Psoas muscle (tissue), 8 donors: ENCODE data around the gene ZFHX3. TPM values are rescaled to one million over a fixed set of nuclear protein-coding genes. Genes with fewer than 3 reads are reported as not detected.

ENCODE experiments used
- ATAC-seq, 4 donors: fragments of 200-7000 bp; cut with Tn5 transposase; one replicate each; pipeline ENCODE4 v1.9.1; 2020; ENCODE audit warnings: moderate library complexity in 3 of 4, mild to moderate bottlenecking in 2 of 4
- DNase-seq, 2 donors: peaks; one replicate each; pipeline ENCODE4 v3.0.0-alpha.2; 2020
- H3K27ac ChIP-seq: fragments of 200-600 bp; one replicate; pipeline ENCODE4 v1.8.0; 2022
- H3K27me3 ChIP-seq, 3 donors: fragments of 200-600 bp in 1 of 3; one replicate each; pipeline versions ENCODE4 v1.6.1 to v1.8.0; 2013 to 2022; ENCODE audit warnings: low read length in 2 of 3, mild to moderate bottlenecking in 2 of 3, moderate library complexity in 1 of 3; ENCODE audit not compliant: insufficient read depth in 3 of 3
- H3K36me3 ChIP-seq, 2 donors: fragments of 200-600 bp in 1 of 2; one replicate each; pipeline versions ENCODE4 v1.6.1 to v1.8.0; 2013 to 2022; ENCODE audit warnings: low read depth in 1 of 2, mild to moderate bottlenecking in 1 of 2, moderate library complexity in 1 of 2; ENCODE audit not compliant: insufficient read depth in 1 of 2
- H3K4me1 ChIP-seq: fragments of 200-600 bp; one replicate; pipeline ENCODE4 v1.8.0; 2022
- H3K4me3 ChIP-seq: fragments of 200-600 bp; one replicate; pipeline ENCODE4 v1.8.0; 2022; ENCODE audit warnings: mild to moderate bottlenecking
- H3K9me3 ChIP-seq: fragments of 200-600 bp; one replicate; pipeline ENCODE4 v1.8.0; 2022
- WGBS, 3 donors: extraction: QIAGEN DNeasy Blood & Tissue Kit; methylation state at CpG; one replicate each; pipeline versions ENCODE4 v1.1.6 to v1.1.7; 2013; 5-methylcytosine and 5-hydroxymethylcytosine counted together
- intact Hi-C, 2 donors: fragments of 100-400 bp; cut with DNase I; formaldehyde crosslinking; loops; one replicate each; pipeline versions ENCODE4 v1.11.0 to v1.14.2; 2022
- polyA plus RNA-seq, 3 donors: library from polyadenylated mRNA; stranded (reverse); fragments of 200-250 nt; gene quantifications; one replicate each; pipeline ENCODE4 v1.2.3, GENCODE V29; 2013
- total RNA-seq, 4 donors: library from RNA; stranded (reverse); fragmentation: NEBNext Ultra II Directional in 2 of 4; extraction: Animal tissue kit (Norgen Biotek cat#: 25700) in 2 of 4; gene quantifications; one replicate each; pipeline versions ENCODE4 v1.2.1 to v1.2.4, GENCODE V29; 2021 to 2023
- TF ChIP-seq, protein P1 (sequence below): fragments of 200-600 bp; IDR thresholded peaks from one replicate; pipeline ENCODE4 v1.8.0; 2022; ENCODE audit warnings: antibody characterized with exemption
- donor health status: healthy with polysubstance abuse.
- donor health status: DM: no; HTN: no; CAD: no; lungs with moderate emphysema.
- donor health status: Bipolar disorder and iron deficiency.
- donor health status: healthy.
- donor health status: DM: yes; HTN: yes; CAD: no.
- donor health status: DM: no; HTN: no; CAD: no.
- donor health status: DM: no; HTN: no; CAD: no.
- donor health status: DM: yes; HTN: yes; CAD: no.

The ZFHX3 gene
- total and polyA plus RNA-seq, 7 donors: 3.3 to 36.9 (median 11.5) TPM

DNA sequence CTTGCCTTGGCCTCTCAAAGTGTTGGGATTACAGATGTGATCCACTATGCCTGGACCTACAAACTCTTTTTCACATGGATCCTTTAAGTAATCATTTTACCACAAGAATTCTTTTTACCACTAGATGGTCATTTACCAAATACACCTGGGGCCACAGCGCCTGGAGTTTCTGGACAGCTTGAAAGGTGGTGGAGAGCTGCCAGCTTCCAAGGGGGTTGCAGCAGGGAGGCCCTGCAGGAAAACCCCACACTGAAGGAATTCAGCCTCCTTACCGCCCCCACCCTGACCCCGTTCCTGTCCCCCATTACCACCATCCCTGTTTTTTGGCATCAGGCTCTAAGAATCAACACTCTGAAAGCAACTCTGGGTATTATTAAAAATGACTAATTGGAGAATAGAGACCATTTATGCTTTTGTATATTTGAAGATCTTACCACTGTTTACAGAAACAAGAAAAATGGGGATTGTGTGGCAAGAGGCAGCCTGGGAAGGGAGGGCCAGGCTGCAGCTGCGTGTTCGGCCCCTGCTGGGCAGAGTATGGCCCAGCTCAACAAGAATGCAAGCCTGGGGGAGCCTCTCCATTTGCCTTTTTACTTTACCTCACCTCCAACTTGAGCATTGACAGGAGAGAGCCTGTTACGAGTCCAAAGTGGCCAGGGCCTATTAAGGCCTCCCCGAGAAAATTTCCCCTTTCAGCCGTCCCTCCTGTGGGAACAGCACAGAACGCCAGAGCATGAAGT, 209.9 kb downstream of the ZFHX3 start:
- TF ChIP-seq, protein P1, sequence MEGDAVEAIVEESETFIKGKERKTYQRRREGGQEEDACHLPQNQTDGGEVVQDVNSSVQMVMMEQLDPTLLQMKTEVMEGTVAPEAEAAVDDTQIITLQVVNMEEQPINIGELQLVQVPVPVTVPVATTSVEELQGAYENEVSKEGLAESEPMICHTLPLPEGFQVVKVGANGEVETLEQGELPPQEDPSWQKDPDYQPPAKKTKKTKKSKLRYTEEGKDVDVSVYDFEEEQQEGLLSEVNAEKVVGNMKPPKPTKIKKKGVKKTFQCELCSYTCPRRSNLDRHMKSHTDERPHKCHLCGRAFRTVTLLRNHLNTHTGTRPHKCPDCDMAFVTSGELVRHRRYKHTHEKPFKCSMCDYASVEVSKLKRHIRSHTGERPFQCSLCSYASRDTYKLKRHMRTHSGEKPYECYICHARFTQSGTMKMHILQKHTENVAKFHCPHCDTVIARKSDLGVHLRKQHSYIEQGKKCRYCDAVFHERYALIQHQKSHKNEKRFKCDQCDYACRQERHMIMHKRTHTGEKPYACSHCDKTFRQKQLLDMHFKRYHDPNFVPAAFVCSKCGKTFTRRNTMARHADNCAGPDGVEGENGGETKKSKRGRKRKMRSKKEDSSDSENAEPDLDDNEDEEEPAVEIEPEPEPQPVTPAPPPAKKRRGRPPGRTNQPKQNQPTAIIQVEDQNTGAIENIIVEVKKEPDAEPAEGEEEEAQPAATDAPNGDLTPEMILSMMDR: no peak
- intact Hi-C loops: loop anchor here (10.0 kb wide), 2 partner anchors 357 to 1117 kb away; no protein-coding TSS in a partner anchor
- Histone ChIP-seq H3K27ac (no peak overlapping the region), H3K4me1 (peaks cover 20% of the 10 kb centered on the region), H3K36me3 (no peaks in the 10 kb centered on the region), H3K27me3 (no peaks in the 10 kb centered on the region), H3K9me3 (no peaks in the 10 kb centered on the region), H3K4me3 (no peak overlapping the region)
- ATAC-seq: no peak
- DNase-seq: no peak
- 92 to 97% (median 94%) methylated on average over 9 of the region's 9 CpGs for WGBS, 3 donors

DNA sequence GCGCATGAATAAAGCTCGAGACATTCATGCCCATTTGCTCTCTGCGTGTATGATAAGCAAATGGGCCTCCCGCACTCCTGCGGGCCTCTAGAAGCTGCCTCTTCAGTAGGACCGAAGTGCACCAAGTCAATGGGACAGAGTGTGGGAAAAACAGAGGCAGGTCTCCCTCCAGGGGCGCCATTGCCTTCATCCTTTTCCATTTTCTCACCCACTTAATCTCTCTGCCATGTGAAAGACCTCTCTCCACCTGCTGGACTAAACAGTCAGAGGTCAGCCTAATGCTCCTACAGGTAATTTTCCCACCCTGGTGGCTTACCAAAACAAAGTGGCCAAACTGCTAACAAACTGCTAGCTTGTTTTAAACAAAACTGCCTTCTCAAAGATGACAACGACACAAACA, 210.9 kb downstream of the ZFHX3 start:
- ATAC-seq (no peak), DNase-seq (no peak)
- no peaks in the 10 kb centered on the region for H3K27me3 ChIP-seq
- H3K36me3 ChIP-seq: no peaks in the 10 kb centered on the region
- intact Hi-C loops: loop anchor here (10.0 kb wide), 2 partner anchors 358 to 1118 kb away; no protein-coding TSS in a partner anchor
- H3K4me3 ChIP-seq: no peak overlapping the region
- TF ChIP-seq, protein P1: no peak
- no peak overlapping the region for H3K27ac ChIP-seq
- H3K9me3 ChIP-seq: no peaks in the 10 kb centered on the region
- peaks cover 24% of the 10 kb centered on the region for H3K4me1 ChIP-seq
- WGBS, 3 donors: 97 to 99% (median 97%) methylated on average over 8 of the region's 8 CpGs

DNA sequence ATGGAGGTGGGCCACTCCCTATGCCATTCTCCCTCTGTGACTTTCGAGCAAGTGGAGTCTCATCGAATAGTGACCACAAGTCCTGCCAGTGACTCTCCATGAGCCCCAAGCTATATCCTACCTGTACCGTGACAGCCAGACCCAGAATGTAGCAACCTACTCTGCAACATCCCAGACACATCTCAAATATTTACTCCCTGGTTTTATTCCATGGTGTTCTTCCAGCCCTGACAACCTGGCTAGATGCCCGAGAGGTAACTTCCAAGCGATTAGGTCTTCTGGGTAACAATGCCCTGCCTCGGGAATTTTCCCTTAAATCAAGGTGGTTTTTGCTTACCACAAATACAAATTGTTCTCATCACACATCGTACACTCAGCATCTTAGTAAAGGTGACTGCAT, 211.7 kb downstream of the ZFHX3 start:
- DNase-seq: no peak
- no peak overlapping the region for H3K4me3 ChIP-seq
- no peaks in the 10 kb centered on the region for H3K27me3 ChIP-seq
- no peak for ATAC-seq
- intact Hi-C loops: loop anchor here (10.0 kb wide), 2 partner anchors 359 to 1119 kb away; no protein-coding TSS in a partner anchor
- no peak overlapping the region for H3K27ac ChIP-seq
- no peaks in the 10 kb centered on the region for H3K9me3 ChIP-seq
- no peaks in the 10 kb centered on the region for H3K36me3 ChIP-seq
- peaks cover 17% of the 10 kb centered on the region for H3K4me1 ChIP-seq
- WGBS, 3 donors: 86 to 96% (median 87%) methylated on average over 7 of the region's 7 CpGs
- TF ChIP-seq, protein P1: no peak

DNA sequence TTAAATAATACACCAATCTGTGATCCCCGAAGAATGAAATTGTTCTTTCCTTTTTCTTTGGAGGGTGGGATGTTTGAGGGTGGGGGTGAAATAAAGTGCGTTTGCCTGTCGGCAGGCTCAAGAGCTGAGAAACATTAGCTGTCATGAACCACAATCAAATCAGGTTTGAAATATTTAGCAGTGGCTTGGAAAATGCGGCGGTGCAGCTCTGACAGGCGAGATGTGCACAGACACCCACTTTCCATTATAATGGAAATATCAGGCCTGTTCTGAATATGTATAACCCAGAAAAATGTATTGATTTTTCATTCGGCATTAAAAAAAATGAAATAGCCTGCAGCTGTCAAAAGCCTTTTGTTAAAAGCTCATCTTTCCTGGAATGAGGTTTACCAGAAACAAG, 212.8 kb downstream of the ZFHX3 start:
- Histone ChIP-seq H3K4me3 (no peak overlapping the region), H3K9me3 (no peaks in the 10 kb centered on the region), H3K4me1 (peaks cover 6% of the 10 kb centered on the region), H3K36me3 (no peaks in the 10 kb centered on the region), H3K27ac (no peak overlapping the region), H3K27me3 (no peaks in the 10 kb centered on the region)
- TF ChIP-seq, protein P1: no peak
- intact Hi-C loops: loop anchor here (10.0 kb wide), 2 partner anchors 360 to 1120 kb away; no protein-coding TSS in a partner anchor
- DNase-seq (no peak), ATAC-seq (no peak)
- WGBS, 3 donors: 84 to 91% (median 86%) methylated on average over 7 of the region's 7 CpGs
